Activated T-helper 1 cell treated with anti-CD3 and anti-CD28 coated beads, Interleukin-12 subunit alpha, Interleukin-12 subunit beta, Interleukin-2, Interleukin-4 antibody, amounts not matched to agents 30 ng/mL and 10 ng/mL and 1 ng/mL, durations not matched to agents 14 hours and 24 hours and 36 hours (primary cell): Measurements from ENCODE around the gene SH3RF3. TPM values are rescaled to one million over a fixed set of nuclear protein-coding genes. Genes with fewer than 3 reads are reported as not detected.

ENCODE experiments used
- DNase-seq: peaks from one replicate; pipeline ENCODE4 v3.0.0; 2021; ENCODE audit warnings: low spot score
- H3K27ac Mint-ChIP-seq: one replicate; pipeline ENCODE4 v1.8.0; 2021; ENCODE audit warnings: mild to moderate bottlenecking, mixed read lengths
- H3K27me3 Mint-ChIP-seq: one replicate; pipeline ENCODE4 v1.8.0; 2022; ENCODE audit warnings: mild to moderate bottlenecking, moderate library complexity, mixed read lengths; ENCODE audit not compliant: insufficient read depth
- H3K36me3 Mint-ChIP-seq: one replicate; pipeline ENCODE4 v1.8.0; 2021; ENCODE audit warnings: low read depth, mixed read lengths
- H3K4me1 Mint-ChIP-seq: one replicate; pipeline ENCODE4 v1.8.0; 2021; ENCODE audit warnings: low read depth, mixed read lengths
- H3K4me3 Mint-ChIP-seq: one replicate; pipeline ENCODE4 v1.8.0; 2021; ENCODE audit warnings: mild to moderate bottlenecking, moderate library complexity, mixed read lengths
- H3K9me3 Mint-ChIP-seq: one replicate; pipeline ENCODE4 v1.8.0; 2021; ENCODE audit warnings: mixed read lengths
- intact Hi-C: fragments of 100-400 bp; cut with micrococcal nuclease; formaldehyde crosslinking; loops from one replicate; pipeline ENCODE4 v1.15.1; 2024
- total RNA-seq: library from RNA; stranded (reverse); gene quantifications from 2 replicates; pipeline ENCODE4 v1.2.3, GENCODE V29; 2022

Gene SH3RF3
- total RNA-seq, 1 donor from 2014 or later = 0.39 TPM

DNA sequence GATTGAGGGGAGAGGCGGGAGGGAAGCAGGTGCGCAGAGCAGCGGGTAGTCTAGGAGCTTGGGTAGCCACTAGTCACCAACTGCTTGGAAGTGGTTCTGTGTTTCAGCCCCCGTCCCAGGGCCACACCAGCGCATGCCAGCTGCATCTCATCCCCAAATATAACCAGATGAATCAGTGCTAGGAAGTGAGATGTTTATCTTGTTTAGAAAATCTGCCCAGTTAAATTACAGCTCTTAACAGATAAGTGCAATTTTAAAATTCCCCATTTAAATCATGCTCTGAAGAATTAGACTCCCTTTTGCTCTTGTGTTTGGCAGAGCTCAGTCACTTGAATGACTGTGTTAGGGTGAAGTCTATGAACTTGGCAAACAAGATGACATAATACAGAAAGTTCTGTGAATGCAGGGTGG, 291.0 kb downstream of the SH3RF3 start:
- Mint-ChIP-seq H3K36me3 (no peaks in the 10 kb centered on the region), H3K4me3 (no peak overlapping the region), H3K27ac (no peak overlapping the region), H3K9me3 (no peaks in the 10 kb centered on the region), H3K27me3 (peaks cover 6% of the 10 kb centered on the region), H3K4me1 (no peaks in the 10 kb centered on the region)
- intact Hi-C loops = no loop called here
- no peak for DNase-seq

- Mint-ChIP-seq H3K36me3 (no peaks in the 10 kb centered on the region), H3K4me3 (no peak overlapping the region), H3K27ac (no peak overlapping the region), H3K4me1 (no peaks in the 10 kb centered on the region), H3K9me3 (no peaks in the 10 kb centered on the region), H3K27me3 (peaks cover 6% of the 10 kb centered on the region)
- intact Hi-C loops = no loop called here
- no peak for DNase-seq
Observed at GRCh38 chr2:109421101-109421500, 292.1 kb downstream of the SH3RF3 start.

GRCh38 chr2:109421642-109422041, 292.6 kb downstream of the SH3RF3 start:
- Mint-ChIP-seq H3K4me1 (no peaks in the 10 kb centered on the region), H3K27ac (no peak overlapping the region), H3K36me3 (no peaks in the 10 kb centered on the region), H3K4me3 (no peak overlapping the region), H3K9me3 (no peaks in the 10 kb centered on the region), H3K27me3 (peaks cover 6% of the 10 kb centered on the region)
- no peak for DNase-seq
- intact Hi-C loops = no loop called here

- no peak overlapping the region for H3K4me3 Mint-ChIP-seq
- no peaks in the 10 kb centered on the region for H3K36me3 Mint-ChIP-seq
- H3K4me1 Mint-ChIP-seq = no peaks in the 10 kb centered on the region
- H3K9me3 Mint-ChIP-seq = no peaks in the 10 kb centered on the region
- no peak overlapping the region for H3K27ac Mint-ChIP-seq
- no peak for DNase-seq
- intact Hi-C loops = no loop called here
- H3K27me3 Mint-ChIP-seq = peaks cover 6% of the 10 kb centered on the region
Observed at GRCh38 chr2:109422071-109422757, 293.2 kb downstream of the SH3RF3 start.

DNA sequence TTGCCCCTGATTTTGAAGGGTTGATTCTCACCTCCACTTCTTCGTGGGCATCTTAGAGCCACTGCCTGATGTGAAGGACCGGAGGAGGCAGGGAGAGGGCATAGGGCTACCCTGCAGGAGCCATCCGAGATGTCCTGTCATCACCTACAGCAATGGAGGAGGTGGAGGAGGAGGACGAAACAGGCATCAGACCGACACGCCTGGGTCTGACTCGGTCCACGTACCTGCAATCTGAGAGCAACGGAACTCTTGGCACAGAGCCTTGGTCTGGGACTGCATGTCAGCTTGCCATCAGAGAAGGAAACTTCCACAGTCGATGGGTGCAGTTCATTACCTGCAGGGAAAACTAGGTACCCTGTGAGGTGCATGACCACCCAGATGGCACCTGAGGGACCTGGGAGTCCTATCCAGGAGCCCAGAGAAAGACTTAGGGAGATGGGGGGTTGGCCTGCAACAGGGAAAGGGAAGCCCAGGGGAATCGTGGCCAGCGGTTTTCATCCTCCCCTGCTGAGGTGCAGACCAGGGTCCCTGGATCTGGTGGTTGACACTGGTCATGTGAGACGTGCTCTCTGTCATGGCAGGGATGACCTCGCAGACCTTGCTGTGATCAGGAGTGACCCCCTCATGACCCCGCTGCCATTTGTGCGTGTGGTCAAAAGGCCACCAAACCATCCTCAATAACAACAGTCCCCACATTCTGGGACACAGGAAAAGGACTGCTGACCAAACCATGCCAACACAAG, 293.9 kb downstream of the SH3RF3 start:
- intact Hi-C loops = no loop called here
- DNase-seq = no peak
- Mint-ChIP-seq H3K27me3 (peaks cover 6% of the 10 kb centered on the region), H3K36me3 (no peaks in the 10 kb centered on the region), H3K4me1 (no peaks in the 10 kb centered on the region), H3K27ac (no peak overlapping the region), H3K9me3 (no peaks in the 10 kb centered on the region), H3K4me3 (no peak overlapping the region)

- Mint-ChIP-seq H3K36me3 (no peaks in the 10 kb centered on the region), H3K27me3 (peaks cover 6% of the 10 kb centered on the region), H3K4me3 (no peak overlapping the region), H3K9me3 (no peaks in the 10 kb centered on the region), H3K27ac (no peak overlapping the region), H3K4me1 (no peaks in the 10 kb centered on the region)
- DNase-seq = no peak
- intact Hi-C loops = no loop called here
Observed at GRCh38 chr2:109423556-109424359, 294.8 kb downstream of the SH3RF3 start.

GRCh38 chr2:109425411-109425810, 296.4 kb downstream of the SH3RF3 start:
- Mint-ChIP-seq H3K27ac (no peak overlapping the region), H3K4me3 (no peak overlapping the region), H3K36me3 (no peaks in the 10 kb centered on the region), H3K27me3 (peaks cover 6% of the 10 kb centered on the region), H3K9me3 (no peaks in the 10 kb centered on the region), H3K4me1 (no peaks in the 10 kb centered on the region)
- no peak for DNase-seq
- intact Hi-C loops = no loop called here

GRCh38 chr2:109427661-109428091, 298.7 kb downstream of the SH3RF3 start:
- H3K4me3 Mint-ChIP-seq = no peak overlapping the region
- H3K27me3 Mint-ChIP-seq = peaks cover 6% of the 10 kb centered on the region
- no peaks in the 10 kb centered on the region for H3K36me3 Mint-ChIP-seq
- intact Hi-C loops = no loop called here
- no peak overlapping the region for H3K27ac Mint-ChIP-seq
- DNase-seq = no peak
- no peaks in the 10 kb centered on the region for H3K9me3 Mint-ChIP-seq
- H3K4me1 Mint-ChIP-seq = no peaks in the 10 kb centered on the region

DNA sequence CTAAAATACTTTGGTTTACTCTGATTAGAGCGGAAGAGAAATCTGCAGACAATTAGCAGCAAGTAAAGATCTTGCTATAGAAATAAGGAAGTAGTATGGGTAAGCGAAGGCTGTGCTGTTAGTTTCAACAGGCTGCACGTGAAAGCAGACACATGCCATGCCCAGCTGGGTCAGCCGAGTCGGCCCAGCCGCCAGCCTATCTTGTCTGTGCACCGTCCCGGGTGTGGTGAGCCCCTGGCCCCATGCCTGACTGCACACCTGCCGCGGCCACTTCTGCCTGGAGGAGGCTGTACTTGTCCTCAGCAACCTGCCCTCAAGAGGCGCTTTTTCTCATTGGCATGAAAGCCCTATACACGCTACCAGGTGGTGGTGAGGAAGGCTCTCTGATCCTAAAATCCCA, 299.3 kb downstream of the SH3RF3 start:
- Mint-ChIP-seq H3K9me3 (no peaks in the 10 kb centered on the region), H3K4me3 (no peak overlapping the region), H3K4me1 (no peaks in the 10 kb centered on the region), H3K27me3 (peaks cover 6% of the 10 kb centered on the region), H3K27ac (no peak overlapping the region), H3K36me3 (no peaks in the 10 kb centered on the region)
- DNase-seq = no peak
- intact Hi-C loops = no loop called here

- DNase-seq = no peak
- Mint-ChIP-seq H3K27me3 (peaks cover 6% of the 10 kb centered on the region), H3K36me3 (no peaks in the 10 kb centered on the region), H3K4me3 (no peak overlapping the region), H3K27ac (no peak overlapping the region), H3K4me1 (no peaks in the 10 kb centered on the region), H3K9me3 (no peaks in the 10 kb centered on the region)
- intact Hi-C loops = no loop called here
Observed at GRCh38 chr2:109428841-109429566, 300.0 kb downstream of the SH3RF3 start.

DNA sequence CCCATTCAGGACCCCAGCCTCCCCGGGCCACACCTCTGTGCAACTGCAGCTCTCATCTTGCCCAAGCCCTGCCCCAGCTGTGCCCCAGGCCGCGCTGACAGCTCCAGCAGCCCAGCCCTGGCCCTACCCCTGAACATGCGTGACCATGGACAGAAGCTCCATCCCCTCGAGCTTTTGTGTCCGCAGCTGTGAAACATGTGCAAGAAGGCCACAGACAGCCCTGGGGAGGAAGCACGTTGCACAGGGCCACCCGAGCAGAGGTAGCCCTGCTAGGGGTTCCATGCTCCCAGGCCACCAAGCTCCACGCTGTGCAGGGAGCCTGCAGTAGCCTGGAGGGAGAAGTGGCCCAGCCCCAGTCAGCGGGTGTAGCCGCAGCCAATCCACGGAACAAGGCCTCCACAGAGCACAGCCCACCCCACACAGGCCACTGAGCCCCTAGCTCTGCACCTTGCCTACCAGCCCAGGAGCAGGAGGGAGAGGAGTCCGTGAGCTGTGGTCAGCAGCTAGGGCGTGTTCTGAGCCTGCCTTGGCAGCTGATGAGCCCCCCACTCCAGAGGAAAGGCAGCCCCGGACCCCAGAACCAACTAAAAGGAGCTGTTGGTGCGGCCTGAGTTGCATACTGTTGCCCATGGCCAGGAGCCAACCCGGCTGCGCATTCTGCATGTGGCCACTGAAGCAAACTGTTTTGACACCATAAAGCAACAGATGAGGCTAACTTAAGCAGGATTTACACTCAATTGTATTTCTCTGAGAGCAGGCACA, 300.7 kb downstream of the SH3RF3 start:
- Mint-ChIP-seq H3K27me3 (peaks cover 4% of the 10 kb centered on the region), H3K4me3 (no peak overlapping the region), H3K36me3 (no peaks in the 10 kb centered on the region), H3K27ac (no peak overlapping the region), H3K4me1 (no peaks in the 10 kb centered on the region), H3K9me3 (no peaks in the 10 kb centered on the region)
- intact Hi-C loops = no loop called here
- no peak for DNase-seq

- intact Hi-C loops = no loop called here
- H3K4me3 Mint-ChIP-seq = no peak overlapping the region
- no peaks in the 10 kb centered on the region for H3K4me1 Mint-ChIP-seq
- H3K9me3 Mint-ChIP-seq = no peaks in the 10 kb centered on the region
- H3K27ac Mint-ChIP-seq = no peak overlapping the region
- H3K36me3 Mint-ChIP-seq = no peaks in the 10 kb centered on the region
- H3K27me3 Mint-ChIP-seq = peaks cover 3% of the 10 kb centered on the region
- DNase-seq = no peak
Observed at GRCh38 chr2:109430329-109430636, 301.3 kb downstream of the SH3RF3 start.
